Forelimb muscle (tissue), 1 donor: Measurements from ENCODE around the gene S100PBP. TPM values are rescaled to one million over a fixed set of nuclear protein-coding genes. Genes with fewer than 3 reads are reported as not detected.
"Not testable (repeated sequence)": the region's sequence is repeated elsewhere in the genome, so short reads cannot be mapped to it uniquely, and the experiment has no call there.

Experiments
- DNase-seq: peaks from one replicate; pipeline ENCODE4 v3.0.0-alpha.2; 2013; ENCODE audit warnings: low read depth
- polyA plus RNA-seq: library from polyadenylated mRNA; unstranded; fragments of 120-200 nt; gene quantifications from one replicate; pipeline ENCODE4 v1.2.1, GENCODE V29; 2013; ENCODE audit not compliant: insufficient read length

Gene S100PBP
- polyA plus RNA-seq, 1 donor = 22.5 TPM

- DNase-seq = no peak
Observed at GRCh38 chr1:32784817-32785216, 32.6 kb upstream of the S100PBP start.

- DNase-seq = no peak
Observed at GRCh38 chr1:32786856-32787255, 30.6 kb upstream of the S100PBP start.

GRCh38 chr1:32789356-32789755 is 28.1 kb upstream of the S100PBP start:
- DNase-seq = not testable (repeated sequence)

- DNase-seq = no peak
Observed at GRCh38 chr1:32791881-32792280, 25.6 kb upstream of the S100PBP start.

GRCh38 chr1:32795763-32796162 is 21.7 kb upstream of the S100PBP start:
- DNase-seq = not testable (repeated sequence)

GRCh38 chr1:32797456-32797855 is 20.0 kb upstream of the S100PBP start:
- DNase-seq = no peak

GRCh38 chr1:32798191-32798590 is 19.3 kb upstream of the S100PBP start:
- DNase-seq = no peak

- DNase-seq = no peak
Observed at GRCh38 chr1:32798679-32799416, 18.6 kb upstream of the S100PBP start.

- DNase-seq = no peak
Observed at GRCh38 chr1:32801096-32801715, 16.2 kb upstream of the S100PBP start.

- not testable (repeated sequence) for DNase-seq
Observed at GRCh38 chr1:32804460-32804859, 13.0 kb upstream of the S100PBP start.

GRCh38 chr1:32806290-32806689 is 11.2 kb upstream of the S100PBP start:
- DNase-seq = no peak

GRCh38 chr1:32806910-32807523 is 10.4 kb upstream of the S100PBP start:
- DNase-seq = no peak

GRCh38 chr1:32808580-32808979 is 8.9 kb upstream of the S100PBP start:
- no peak for DNase-seq

GRCh38 chr1:32810358-32810757 is 7.1 kb upstream of the S100PBP start:
- no peak for DNase-seq

GRCh38 chr1:32811265-32811664 is 6.2 kb upstream of the S100PBP start:
- no peak for DNase-seq

- DNase-seq = no peak
Observed at GRCh38 chr1:32811917-32812316, 5.5 kb upstream of the S100PBP start.

- DNase-seq = no peak
Observed at GRCh38 chr1:32813941-32814739, 3.3 kb upstream of the S100PBP start.

- no peak for DNase-seq
Observed at GRCh38 chr1:32816676-32817158, 736 bp upstream of the S100PBP start.

- no peak for DNase-seq
Observed at GRCh38 chr1:32817815-32818786, 648 bp downstream of the S100PBP start.

GRCh38 chr1:32818804-32819541 is 1.5 kb downstream of the S100PBP start:
- DNase-seq = no peak
